HG03066 (cell line): ENCODE measurements around the gene TNIP2.
A peak's percentile ranks its signal among the peaks of the same experiment; 100 is the strongest.

ENCODE experiments used
- ATAC-seq: cut with Tn5 transposase; IDR thresholded peaks from one replicate; pipeline ENCODE4 v1.9.1; 2021; ENCODE audit warnings: low read depth; ENCODE audit not compliant: unreplicated experiment

The TNIP2 gene

DNA sequence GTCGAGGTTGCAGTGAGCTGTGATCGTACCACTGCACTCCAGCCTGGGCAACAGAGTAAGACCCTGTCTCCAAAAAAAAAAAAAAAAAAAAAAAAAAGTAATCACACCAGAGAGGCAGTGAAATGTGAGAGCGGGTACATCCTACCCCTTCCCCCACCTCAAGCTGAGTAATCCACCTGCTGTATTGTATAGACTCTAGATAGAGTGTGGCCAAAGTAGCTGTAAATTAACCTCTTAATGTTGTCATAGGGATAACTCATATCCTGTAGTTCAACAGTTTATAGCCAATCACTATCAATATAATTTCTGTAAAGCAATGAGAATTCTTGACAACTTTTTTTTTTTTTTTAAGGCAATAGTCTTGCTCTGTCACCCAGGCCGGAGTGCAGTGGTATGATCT, 30.8 kb downstream of the TNIP2 start:
- no peak for ATAC-seq

DNA sequence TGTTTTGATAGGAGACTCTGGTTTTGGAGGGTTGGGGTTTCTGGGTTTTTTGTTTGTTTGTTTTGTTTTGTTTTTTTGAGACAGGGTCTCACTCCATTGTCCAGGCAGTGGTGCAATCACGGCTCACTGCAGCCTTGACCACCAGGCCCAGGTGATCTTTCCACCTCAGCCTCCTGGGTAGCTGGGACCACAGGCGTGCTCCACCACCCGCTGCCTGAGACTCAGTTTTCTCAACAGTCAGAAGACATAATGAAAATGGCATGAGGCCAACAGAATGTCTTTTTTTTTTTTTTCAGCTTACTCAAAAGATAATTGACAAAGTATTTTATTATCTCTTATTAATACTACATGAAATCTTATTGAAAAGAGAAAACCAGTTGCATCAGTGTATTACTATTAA, 32.4 kb downstream of the TNIP2 start:
- ATAC-seq: no peak

- no peak for ATAC-seq
Observed at GRCh38 chr4:2722033-2722432, 34.1 kb downstream of the TNIP2 start.

DNA sequence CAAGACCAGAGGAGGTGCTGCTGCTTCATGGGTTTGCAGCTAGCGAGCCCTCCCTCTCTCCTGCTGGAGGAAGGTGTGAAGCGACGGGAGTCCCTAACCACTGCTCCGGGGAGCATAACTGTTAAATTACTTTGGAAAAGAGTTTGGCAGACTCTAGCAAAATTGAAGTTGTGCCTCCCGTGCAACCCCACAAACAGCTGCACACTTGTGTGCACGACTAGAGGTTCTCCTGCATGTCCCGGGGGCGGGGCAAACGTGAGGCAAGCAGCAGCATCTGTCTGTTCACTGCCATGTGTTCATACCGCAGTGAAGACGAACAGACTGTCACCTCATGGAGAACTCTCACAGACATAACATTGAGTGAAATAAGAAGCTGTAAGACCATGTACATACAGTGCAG, 34.5 kb downstream of the TNIP2 start:
- no peak for ATAC-seq

- ATAC-seq: no peak
Observed at GRCh38 chr4:2716236-2716635, 39.9 kb downstream of the TNIP2 start.

DNA sequence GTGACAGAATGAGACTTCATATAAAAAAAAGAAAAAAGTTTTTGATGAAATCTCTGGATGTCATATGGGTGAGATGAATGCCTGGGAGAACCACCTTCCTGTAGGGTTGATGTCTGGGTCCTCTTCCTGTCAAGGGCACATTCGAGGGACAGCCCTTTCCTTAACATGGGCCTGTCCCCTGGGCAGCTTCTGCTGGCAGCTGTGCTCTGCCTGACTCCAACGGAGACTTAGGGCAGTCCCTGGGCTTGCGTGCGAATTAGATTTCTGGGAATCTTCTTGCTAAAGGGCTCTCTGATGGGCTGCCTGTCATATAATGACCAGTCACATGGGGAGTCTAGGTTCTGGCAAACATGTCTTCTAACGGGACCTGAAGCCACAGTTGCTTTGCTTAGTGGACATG, 40.7 kb downstream of the TNIP2 start:
- no peak for ATAC-seq

- ATAC-seq: no peak
Observed at GRCh38 chr4:2714918-2715317, 41.2 kb downstream of the TNIP2 start.

DNA sequence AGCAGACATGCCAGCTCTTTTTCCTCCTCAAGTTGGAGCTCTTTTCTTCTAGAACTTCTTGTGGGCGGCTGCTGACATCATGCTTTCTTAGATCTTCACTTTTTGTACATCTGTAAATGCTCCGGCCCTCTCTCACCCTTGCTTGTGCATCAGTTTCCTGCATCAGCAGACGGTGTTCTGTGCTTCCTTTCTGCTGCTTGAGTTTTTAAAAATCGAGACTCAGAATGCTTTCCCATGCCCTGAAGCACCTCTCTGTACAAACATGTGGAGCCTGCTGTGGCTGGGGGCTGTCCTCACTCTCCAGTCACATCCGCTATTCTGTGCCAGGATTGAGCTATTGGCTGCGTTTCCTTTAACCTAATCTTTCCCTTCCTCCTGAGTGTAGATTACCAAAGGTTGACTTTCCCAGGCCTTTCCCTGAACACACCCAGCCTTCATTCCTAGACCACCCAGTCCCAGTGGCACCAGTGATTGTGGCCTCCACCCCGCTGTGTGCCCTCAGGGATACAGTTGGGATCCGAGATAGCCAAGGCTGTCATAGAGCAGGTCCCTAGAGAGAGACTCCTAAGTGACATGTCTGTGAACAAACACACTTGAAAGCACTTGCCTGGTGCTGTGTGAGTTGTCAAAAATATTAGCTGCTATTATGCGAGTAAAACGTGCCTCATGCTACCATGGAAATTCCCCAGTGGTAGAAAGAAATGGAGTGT, 41.9 kb downstream of the TNIP2 start:
- no peak for ATAC-seq

GRCh38 chr4:2713337-2713736, 42.8 kb downstream of the TNIP2 start:
- ATAC-seq: no peak

DNA sequence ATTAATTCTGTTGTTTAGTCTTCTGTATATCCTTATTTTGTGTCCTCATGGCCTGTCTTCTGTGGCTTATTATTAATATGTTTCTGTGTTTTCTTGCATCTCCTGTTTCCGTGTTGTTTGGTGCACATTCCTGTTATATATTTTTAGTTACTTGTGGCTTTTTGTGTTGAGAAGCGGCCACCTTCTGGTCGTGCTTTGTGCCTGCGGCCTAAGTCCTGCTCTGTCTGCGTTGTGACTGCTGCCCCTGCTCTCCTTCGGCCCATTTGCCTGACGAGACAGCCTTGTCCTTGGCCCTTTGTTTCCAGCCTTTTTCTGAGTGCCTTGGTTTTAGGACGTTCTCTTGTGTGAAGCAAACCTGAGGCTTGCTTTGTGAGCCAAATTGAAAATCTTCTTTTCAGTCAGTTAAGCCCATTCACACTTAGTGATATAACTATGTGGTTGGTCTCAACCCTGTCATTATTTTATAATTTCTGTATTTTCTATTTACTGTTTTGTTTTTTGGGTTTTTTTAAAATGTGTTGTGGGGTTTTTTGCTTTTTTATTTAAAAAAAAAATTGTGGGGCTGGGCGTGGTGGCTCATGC, 43.8 kb downstream of the TNIP2 start:
- ATAC-seq: no peak

- ATAC-seq: no peak
Observed at GRCh38 chr4:2702770-2703169, 53.4 kb downstream of the TNIP2 start.

GRCh38 chr4:2702361-2702760, 53.8 kb downstream of the TNIP2 start:
- ATAC-seq: no peak

DNA sequence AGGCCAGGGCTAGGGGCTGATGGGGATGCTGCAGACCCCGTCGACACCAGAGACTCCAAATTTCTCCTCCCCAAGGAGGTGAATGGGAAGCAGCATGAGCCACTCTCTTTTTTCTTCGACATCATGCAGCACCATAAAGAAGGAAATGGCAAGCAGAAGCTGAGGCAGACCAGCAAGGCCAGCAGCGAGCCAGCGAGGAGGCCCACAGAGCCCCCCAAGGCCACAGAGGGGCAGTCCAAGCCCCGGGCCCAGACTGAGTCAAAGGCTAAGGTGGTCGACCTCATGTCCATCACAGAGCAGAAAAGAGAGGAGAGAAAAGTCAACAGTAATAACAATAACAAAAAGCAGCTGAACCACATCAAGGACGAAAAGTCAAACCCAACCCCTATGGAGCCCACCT, 56.1 kb downstream of the TNIP2 start:
- ATAC-seq: no peak

- no peak for ATAC-seq
Observed at GRCh38 chr4:2699534-2699933, 56.6 kb downstream of the TNIP2 start.

GRCh38 chr4:2698951-2699505, 57.1 kb downstream of the TNIP2 start:
- no peak for ATAC-seq

- ATAC-seq: no peak
Observed at GRCh38 chr4:2698504-2698903, 57.6 kb downstream of the TNIP2 start.

- ATAC-seq: no peak
Observed at GRCh38 chr4:2697995-2698414, 58.1 kb downstream of the TNIP2 start.

GRCh38 chr4:2696423-2696822, 59.7 kb downstream of the TNIP2 start:
- ATAC-seq: peak; percentile 93

DNA sequence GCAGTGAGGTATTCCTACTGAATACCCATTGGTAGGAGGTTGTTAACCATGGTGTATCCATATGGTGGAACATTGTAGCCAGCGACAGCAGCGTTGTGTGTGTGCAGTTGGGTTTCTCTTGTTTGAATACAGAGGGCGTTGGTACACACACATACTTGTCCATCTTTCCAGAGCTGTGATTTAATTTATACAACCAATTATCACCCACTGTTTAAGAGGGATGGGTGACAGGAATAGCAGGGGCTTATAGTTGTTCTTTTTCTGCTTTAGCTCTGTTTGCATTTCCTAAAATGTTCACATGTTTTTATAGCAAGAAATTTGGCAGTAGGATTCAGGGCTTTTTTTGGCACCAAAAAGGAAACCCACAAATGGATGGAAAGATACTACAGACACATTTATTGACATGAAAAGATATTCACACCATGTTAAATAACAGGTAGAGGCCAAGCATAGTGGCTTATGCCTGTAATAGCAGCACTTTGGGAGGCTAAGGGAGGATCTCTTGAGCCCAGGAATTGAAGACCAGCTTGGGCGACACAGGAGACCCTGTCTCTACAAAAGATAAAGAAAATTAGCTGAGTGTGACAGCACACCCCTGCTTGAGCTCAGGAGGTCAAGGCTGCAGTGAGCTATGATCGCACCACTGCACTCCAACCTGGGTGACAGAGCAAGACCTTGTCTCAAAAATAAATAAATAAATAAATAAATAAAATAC, 60.6 kb downstream of the TNIP2 start:
- ATAC-seq: no peak

GRCh38 chr4:2694691-2695090, 61.4 kb downstream of the TNIP2 start:
- ATAC-seq: no peak

DNA sequence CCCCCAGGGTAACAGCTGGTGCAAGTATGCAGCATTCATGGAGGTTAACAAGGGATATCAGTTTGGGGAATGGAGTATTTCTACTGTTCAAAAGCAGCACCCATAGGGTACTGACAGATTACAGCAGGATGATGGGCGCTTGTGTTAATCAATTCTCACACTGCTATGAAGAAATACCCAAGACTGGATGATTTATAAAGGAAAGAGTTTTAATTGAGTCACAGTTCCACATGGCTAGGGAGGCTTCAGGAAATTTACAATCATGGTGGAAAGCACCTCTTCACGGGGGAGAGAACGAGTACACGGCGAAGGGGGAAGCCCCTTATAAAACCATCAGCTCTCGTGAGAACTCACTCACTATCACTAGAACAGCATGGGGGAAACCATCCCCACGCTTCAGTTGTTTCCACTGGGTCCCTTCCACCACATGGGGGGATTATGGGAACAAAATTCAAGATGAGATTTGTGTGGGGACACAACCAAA, 64.1 kb downstream of the TNIP2 start:
- no peak for ATAC-seq
